NCI-H1930 (cell line): ENCODE results near the gene IL17B.
A peak's percentile ranks its signal among the peaks of the same experiment; 100 is the strongest.

Experiments used
- DNase-seq, 2 experiments: peaks; one replicate each; lab custom pipeline; 2025; lab: John Stamatoyannopoulos, UW

The IL17B gene

DNA sequence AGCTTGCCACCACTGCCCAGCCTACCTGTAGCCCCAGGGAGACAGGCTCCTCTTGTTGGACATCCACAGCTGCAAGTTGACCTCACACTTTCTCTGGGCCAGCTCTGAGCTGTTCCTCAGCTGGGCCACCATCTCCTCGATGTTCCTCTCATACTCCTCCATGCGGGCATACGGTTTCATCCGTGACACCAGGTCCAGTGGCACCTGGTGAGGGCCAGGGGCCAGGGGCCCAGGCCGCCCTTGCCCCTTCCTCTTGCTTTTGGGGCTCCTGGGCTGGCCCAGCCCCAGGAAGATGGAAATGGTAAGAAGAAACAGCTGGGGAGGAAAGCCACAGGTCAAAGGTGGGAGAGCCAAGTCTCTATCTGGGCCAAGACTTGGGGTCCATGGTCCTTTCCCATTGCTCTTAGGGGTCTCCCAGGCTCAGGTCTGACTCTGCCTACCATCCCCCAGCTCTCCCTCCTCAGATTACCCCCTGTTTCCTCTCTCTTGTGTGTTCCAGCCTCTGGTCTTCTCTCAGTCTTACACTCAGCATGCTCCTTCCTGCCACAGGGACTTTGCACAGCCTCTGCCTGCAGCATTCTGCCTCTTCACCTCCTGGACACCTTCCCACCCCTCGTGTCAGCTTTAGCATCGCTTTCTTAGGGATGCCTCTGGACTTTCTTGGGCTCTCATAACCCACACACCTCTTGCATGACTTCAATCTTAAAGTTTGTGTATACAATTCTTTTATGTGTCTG is 2.2 kb downstream of the IL17B start:
- DNase-seq = no peak

GRCh38 chr5:149376104-149376503 is 3.0 kb downstream of the IL17B start:
- no peak for DNase-seq

DNA sequence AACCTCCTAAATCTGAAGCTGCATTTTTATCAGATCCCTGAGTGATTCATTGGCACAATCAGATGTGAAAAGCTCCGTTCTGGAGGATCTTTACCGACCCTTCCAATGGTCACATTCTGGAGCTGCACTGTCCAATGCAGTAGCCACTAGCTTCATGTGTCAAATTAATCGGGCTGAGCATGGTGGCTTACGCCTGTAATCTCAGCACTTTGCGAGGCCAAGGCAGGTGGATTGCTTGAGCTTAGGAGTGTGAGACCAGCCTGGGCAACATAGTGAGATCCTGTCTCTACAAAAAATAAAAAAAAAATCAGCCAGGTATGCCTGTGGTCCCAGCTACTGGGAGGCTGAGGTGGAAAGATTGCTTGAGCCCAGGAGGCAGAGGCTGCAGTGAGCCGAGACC is 3.7 kb downstream of the IL17B start:
- no peak for DNase-seq

DNA sequence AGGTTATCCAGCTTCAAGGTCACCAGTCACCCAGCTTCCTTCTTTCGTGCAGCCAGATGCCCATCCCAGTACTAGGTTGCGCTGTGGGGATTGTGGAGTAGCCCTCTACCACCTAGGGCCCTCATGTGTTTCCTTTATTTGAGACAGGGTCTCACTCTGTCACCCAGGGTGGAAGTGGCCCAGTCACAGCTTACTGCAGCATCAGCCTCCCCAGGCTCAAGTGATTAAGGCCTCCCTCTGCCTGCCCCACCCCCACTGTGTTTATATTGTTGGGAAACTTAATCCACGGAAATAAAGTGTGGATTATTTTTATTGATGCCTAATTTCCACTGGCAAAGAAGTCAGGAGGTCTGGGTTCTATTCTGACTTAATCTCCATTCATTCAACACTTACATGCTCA is 4.3 kb downstream of the IL17B start:
- no peak for DNase-seq

- DNase-seq = no peak
Observed at GRCh38 chr5:149374303-149374702, 4.8 kb downstream of the IL17B start.

DNA sequence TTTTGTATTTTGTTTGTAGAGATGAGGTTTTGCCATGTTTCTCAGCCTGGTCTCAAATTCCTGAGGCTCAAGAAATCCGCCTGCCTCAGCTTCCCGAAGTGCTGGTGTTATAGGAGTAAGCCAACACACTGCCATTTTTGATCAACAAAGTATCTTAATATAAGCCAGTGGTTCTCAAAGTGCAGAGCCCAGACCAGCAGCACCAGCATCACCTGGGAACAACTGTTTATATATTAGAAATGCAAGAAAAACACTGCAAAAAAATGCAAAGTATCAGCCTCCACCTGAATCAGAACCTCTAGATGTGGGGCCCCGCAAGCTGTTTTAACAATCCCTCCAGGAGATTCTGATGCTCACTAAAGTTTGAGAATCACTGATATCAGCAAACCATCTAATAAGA is 6.2 kb downstream of the IL17B start:
- no peak for DNase-seq

- DNase-seq = no peak
Observed at GRCh38 chr5:149372076-149372795, 6.9 kb downstream of the IL17B start.

- DNase-seq = peak in 1 of 2 experiments; percentile 48
Observed at GRCh38 chr5:149371296-149371962, 7.7 kb downstream of the IL17B start.

DNA sequence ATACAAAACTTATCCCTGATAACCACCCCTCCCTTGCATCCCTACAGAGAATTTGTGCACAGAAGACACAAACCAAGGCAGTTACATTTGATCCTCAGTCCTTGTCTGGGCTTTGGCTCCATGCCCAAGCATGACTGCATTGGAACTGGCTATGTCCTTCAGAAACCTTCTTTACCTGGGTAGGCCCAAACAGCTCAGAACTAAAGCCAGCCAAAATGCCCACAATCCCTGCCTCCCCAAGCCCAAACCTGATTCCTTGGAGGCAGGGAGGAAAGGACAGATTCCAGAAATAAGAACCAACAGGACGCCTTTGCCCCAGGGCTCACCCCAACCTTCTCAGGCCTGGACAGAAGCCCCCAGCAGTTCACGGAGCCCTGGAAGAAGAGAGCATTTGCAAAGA is 8.2 kb downstream of the IL17B start:
- DNase-seq = no peak

DNA sequence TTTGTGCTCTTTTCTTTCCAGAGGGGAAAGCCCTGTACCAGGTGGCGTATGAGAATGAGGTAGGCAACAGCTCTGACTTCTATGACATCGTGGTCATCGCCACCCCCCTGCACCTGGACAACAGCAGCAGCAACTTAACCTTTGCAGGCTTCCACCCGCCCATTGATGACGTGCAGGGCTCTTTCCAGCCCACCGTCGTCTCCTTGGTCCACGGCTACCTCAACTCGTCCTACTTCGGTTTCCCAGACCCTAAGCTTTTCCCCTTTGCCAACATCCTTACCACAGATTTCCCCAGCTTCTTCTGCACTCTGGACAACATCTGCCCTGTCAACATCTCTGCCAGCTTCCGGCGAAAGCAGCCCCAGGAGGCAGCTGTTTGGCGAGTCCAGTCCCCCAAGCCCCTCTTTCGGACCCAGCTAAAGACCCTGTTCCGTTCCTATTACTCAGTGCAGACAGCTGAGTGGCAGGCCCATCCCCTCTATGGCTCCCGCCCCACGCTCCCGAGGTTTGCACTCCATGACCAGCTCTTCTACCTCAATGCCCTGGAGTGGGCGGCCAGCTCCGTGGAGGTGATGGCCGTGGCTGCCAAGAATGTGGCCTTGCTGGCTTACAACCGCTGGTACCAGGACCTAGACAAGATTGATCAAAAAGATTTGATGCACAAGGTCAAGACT is 11.0 kb downstream of the IL17B start:
- no peak for DNase-seq

- DNase-seq = peak; percentile 13 to 30
Observed at GRCh38 chr5:149367249-149367971, 11.7 kb downstream of the IL17B start.

- DNase-seq = no peak
Observed at GRCh38 chr5:149366169-149366729, 12.8 kb downstream of the IL17B start.

DNA sequence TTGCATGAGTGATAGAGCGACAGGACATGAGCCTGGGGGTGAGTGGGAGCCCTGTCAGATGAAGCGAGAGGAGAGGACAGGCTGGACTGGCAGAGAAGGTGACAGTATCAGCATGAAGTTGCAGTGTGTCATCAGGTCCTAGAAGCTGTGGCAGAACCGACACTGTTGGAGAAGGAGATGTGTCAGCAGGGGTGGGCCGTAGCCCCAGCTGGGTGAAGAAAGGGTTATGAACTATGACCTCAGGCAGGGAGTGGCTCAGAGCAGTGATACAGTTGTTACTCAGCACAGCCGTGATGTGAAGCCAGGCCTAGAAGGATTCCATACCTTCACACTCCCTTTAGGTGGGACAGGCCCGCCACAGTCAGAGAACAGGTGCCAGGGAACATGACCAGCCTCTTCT is 13.7 kb downstream of the IL17B start:
- DNase-seq = no peak

DNA sequence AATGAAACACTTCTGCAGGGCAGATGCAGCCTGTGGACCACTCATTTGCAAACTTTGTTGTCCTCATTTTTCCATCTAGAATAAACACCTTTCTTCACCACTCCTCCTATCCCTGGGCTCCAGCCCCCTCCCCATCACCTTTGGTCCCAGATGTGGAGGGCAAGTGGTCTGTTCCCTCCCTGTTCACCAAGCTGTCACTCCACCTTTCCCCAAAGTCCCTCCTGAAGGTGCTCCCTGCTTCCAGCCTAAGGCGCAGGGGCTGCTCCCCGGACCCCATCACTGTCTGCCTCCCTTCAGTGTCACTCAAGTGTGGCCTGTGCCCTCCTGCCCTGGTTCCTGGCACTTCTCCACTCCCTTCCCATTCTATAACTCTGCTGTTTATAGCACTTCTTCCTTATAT is 14.4 kb downstream of the IL17B start:
- DNase-seq = no peak

DNA sequence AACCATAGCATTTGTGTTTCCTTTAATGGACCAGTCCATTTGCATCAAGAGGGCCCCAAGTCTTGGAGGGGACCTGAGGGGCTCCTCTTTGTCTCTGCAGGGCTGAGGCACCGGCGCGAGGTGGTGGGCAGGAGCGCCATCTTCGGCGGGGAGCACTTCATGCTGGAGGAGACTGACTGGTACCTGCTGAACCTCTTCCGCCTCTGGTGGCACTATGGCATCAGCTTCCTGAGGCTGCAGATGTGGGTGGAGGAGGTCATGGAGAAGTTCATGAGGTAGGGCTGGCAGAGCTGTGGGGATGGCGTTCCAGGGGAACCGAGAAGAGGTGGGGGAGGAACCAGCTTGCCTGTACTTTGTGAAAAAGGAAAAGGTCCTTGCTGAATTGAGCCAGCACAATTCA is 15.2 kb downstream of the IL17B start:
- DNase-seq = no peak

GRCh38 chr5:149363358-149363757 is 15.7 kb downstream of the IL17B start:
- DNase-seq = no peak

- DNase-seq = no peak
Observed at GRCh38 chr5:149362541-149362940, 16.6 kb downstream of the IL17B start.

GRCh38 chr5:149360272-149360671 is 18.8 kb downstream of the IL17B start:
- DNase-seq = no peak

DNA sequence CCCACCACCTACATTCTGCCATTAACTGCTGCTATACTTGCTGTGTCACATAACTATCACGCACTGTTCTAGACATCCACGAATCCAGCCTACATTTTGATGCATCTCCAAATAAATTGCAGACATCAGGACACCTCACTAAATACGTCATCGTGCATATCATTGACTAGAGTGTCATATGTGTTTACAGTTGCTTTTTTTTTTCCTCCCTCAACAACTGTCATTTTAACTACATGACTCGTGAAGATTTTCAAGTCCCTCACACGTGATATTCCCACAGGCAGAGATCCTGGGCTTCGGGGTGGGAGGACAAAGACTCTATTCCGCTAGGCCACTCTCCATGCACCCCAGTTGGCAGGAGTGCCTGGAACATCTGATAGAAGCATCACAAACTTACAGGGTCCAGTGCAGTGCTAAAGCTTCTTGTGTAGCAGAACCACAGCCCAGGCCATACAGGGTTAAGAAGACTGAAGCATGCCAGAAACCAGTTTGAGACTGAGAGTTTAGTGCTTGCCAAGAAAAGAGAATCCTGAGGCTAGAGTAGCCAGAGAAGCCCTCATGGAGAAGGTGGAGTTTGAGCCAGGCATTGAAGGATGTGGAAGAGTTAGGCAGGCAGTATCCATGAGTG is 20.1 kb downstream of the IL17B start:
- DNase-seq = no peak

DNA sequence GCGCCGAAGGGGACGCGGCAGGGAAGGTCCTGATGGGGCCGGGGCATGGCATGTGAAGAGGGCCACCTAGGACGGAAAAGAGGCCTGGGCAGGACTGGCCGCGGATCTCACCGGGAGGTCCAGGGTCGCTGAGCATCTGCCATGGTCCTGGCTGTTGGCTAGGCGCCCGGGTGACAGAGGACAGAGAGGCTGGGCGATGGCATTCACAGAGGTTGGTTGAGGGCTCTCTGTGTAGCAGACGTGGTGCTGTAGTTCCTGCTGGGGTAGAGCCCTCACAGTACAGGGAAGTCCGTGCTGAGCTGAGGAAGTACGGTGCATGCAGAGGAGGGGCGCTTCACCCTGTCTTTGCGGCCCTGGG is 20.8 kb downstream of the IL17B start:
- DNase-seq = no peak
